ENCODE results near the gene ARHGAP32.

ARHGAP32 gene

GRCh38 chr11:128956401-128957201 is 235.5 kb downstream of the ARHGAP32 start:
- DNase-seq (ENCODE audit: low read depth in 2 of 2), result no peak

- no peak for DNase-seq (ENCODE audit: low read depth in 2 of 2)
These were observed 236.5 kb downstream of the ARHGAP32 start for GRCh38 chr11:128955636-128956035.

GRCh38 chr11:128953151-128953550 is 239.0 kb downstream of the ARHGAP32 start:
- no peak for DNase-seq (ENCODE audit: low read depth in 2 of 2)

DNA sequence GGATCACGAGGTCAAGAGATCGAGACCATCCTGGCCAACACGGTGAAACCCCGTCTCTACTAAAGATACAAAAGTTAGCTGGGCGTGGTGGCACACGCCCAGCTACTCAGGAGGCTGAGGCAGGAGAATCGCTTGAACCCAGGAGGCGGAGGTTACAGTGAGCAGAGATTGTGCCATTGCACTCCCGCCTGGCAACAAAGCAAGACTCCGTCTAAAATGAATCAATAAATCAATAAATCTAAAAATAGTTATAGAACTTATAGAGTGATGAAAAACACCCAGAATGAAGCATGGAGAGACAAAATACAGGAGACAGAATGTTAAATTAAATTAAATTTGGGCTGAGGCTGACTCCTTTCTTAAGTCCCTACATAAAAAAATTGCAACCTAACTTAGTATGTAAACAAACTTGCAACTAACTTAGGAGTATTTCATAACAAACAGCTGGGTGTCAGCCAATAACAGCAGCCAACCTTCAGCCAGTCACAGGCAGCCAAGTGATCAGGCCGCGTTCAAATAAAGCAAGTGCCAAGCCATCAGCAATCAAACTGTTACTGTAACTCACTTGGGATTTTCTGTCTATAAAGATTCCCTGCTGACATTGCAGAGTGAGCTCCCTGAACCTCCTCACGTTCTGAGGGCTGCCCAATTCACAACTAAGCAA is 242.2 kb downstream of the ARHGAP32 start:
- DNase-seq (ENCODE audit: low read depth in 2 of 2), result no peak

DNA sequence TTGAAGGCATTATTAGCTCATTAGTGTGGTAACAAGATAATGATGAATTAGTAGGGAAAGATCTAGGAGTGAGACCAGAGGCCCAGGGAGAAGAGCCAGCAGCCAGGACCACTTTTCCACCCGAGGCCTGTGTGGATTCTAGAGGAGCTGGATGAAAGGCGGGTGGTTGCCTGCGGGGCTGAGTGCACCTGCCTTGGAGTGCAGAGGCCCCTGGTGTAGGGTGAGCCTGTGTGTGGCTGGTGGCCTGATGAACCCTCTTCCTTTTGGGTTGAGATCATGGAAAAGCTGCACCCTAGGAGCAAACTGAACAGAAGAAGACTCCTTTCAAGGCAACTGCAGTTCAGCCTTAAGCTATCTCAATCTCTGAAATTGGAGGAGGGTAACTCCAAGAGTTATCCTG is 243.5 kb downstream of the ARHGAP32 start:
- DNase-seq (ENCODE audit: low read depth in 2 of 2), result no peak

DNA sequence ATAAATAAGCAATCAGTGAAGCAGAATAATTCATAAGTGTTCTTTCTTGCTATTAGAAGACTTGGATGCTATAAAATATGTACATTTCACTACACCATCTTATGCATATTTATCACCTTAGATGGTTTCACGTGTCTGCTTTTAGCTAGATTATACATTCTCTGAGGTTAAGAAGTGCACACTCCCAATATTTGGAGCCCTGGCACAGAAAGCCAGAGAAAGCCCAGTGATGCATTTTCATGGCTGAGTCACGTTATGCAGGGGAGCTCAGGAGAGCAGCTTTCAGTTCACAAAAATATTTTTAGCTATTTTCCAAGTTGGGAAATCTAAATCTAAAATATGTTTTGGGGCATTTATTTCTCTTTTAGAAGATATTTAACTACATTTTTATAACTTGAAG is 244.4 kb downstream of the ARHGAP32 start:
- no peak for DNase-seq (ENCODE audit: low read depth in 2 of 2)

DNA sequence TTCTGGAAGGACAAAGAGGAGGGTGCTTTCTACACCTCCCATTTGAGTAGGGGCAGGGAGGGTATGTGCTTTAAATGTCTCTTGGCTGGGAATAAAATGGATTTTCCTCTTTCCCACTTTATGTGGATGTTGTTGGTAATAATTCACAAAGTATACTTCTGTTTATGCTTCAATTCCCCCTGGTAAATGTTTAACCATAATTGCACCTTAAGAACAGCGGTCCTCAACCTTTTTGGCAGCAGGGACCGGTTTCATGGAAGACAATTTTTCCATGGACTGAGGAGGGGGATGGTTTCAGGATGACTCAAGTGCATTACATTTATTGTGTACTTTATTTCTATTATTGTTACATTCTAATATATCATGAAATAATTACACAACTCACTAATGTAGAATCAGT is 245.5 kb downstream of the ARHGAP32 start:
- DNase-seq (ENCODE audit: low read depth in 2 of 2), result no peak

GRCh38 chr11:128943428-128943976 is 248.6 kb downstream of the ARHGAP32 start:
- no peak for DNase-seq (ENCODE audit: low read depth in 2 of 2)

DNA sequence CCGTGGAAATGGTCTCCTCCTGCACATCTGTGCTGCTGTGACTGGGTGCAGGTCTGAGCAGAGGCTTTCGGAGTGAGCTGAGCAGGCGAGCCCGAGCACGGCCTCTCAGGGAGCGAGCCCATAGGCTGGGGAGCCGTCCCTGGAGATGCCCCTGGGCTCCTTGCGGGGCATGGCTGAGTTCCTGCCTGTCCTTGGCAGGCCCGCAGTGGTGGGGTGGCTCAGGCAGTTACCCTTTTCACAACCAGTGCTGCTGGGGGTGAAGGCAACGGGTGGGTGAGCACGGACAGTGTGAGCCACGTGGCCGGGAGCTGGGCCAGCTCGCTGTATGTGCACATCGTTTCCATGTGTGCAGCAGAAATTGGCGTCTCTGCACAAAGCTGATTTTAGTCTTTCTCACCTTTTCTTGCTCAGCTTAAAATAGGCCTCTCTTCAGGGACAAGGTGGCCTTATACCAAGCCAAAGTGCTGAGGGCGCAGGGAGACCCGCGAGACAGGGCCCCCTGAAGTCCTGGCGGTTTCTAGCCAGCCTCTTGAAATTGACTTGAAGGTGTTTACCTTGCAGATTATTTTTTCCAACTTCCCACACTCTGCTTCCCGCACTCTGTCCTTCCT is 249.2 kb downstream of the ARHGAP32 start, which contains the start of gene TP53AIP1:
Gene TP53AIP1 (minus strand): TSS at position 55 of the 611 bp plus-strand sequence. CDS start 5,053 bp downstream, outside the sequence.
- DNase-seq (ENCODE audit: low read depth in 2 of 2), result no peak

- no peak for DNase-seq (ENCODE audit: low read depth in 2 of 2)
These were observed 249.9 kb downstream of the ARHGAP32 start for GRCh38 chr11:128942272-128942612.

- DNase-seq (ENCODE audit: low read depth in 2 of 2), result no peak
These were observed 250.4 kb downstream of the ARHGAP32 start for GRCh38 chr11:128941573-128942271.

DNA sequence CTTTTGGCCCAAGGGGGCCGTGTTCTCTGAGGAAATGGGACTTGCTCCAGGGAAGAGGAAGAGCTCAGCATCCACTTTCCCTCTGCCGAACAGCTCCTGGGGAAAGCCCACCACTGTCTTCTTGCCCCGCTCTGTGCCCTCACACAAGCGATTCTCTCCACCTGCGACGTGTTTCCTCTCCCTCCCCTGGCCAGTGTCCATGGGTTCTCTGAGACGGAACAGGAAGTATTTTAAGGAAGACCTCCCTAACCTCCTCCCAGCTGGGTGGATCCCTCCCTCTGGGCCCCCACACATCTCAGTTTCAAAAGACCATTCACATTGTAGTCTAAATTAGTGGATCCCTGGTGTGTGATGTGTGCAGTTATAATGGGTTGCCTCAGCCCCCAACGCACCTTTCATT is 251.0 kb downstream of the ARHGAP32 start:
- no peak for DNase-seq (ENCODE audit: low read depth in 2 of 2)

GRCh38 chr11:128940603-128941002 is 251.5 kb downstream of the ARHGAP32 start:
- no peak for DNase-seq (ENCODE audit: low read depth in 2 of 2)

DNA sequence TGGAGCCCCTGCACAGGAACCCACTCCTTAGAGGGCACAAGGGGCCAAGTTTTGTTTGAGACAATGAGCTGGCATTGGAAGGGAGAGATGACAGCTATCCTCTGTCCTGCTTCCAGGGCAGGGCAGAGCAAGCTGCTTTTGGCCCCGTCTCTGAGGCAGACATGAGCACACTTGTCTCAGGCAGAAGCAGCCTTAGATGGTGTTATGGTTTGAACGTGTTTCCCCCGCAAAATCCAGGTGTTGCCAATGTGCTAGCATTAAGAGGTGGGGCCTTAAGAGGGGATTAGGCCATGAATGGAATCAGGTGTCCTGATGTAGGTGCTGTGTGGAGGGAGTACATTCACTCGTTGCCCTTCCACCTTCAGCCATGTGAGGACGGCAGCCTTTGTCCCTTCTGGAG is 252.0 kb downstream of the ARHGAP32 start:
- no peak for DNase-seq (ENCODE audit: low read depth in 2 of 2)

GRCh38 chr11:128939591-128939990 is 252.5 kb downstream of the ARHGAP32 start:
- no peak for DNase-seq (ENCODE audit: low read depth in 2 of 2)

GRCh38 chr11:128938156-128938885 is 253.8 kb downstream of the ARHGAP32 start:
- no peak for DNase-seq (ENCODE audit: low read depth in 2 of 2)

DNA sequence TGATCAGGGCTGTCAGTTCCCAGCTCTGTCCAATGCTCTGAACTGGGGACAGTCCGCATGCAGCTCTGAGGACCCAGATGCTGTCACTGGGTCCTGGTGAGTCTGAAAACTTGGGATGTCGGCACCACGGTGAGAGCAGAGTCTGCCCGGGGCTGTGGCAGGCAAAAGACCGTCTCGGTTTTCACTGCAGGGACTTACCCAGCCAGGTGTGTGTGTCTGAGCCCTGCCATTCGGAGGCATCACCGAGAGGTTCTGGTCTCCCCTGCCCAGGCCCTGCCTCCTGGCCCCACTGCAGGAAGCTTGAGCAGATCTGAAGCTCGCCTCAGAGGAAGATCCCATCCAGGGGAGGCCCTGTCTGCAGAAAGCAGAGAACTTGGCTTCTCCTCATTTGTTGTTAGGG is 254.6 kb downstream of the ARHGAP32 start:
- DNase-seq (ENCODE audit: low read depth in 2 of 2), result no peak

- no peak for DNase-seq (ENCODE audit: low read depth in 2 of 2)
These were observed 255.4 kb downstream of the ARHGAP32 start for GRCh38 chr11:128936606-128937251.

GRCh38 chr11:128934926-128935325 is 257.2 kb downstream of the ARHGAP32 start:
- no peak for DNase-seq (ENCODE audit: low read depth in 2 of 2)

- no peak for DNase-seq (ENCODE audit: low read depth in 2 of 2)
These were observed 257.8 kb downstream of the ARHGAP32 start for GRCh38 chr11:128934351-128934750.
